ENCODE data around the gene CLIC3. TPM values are rescaled to one million over a fixed set of nuclear protein-coding genes. Genes with fewer than 3 reads are reported as not detected.

The CLIC3 gene
- total RNA-seq, 1 experiment from 2014 or later = not detected

GRCh38 chr9:136994888-136995230 is 1.5 kb downstream of the CLIC3 start:
- no peak for DNase-seq (ENCODE audit: low read depth, low spot score)

GRCh38 chr9:136994180-136994887 is 2.0 kb downstream of the CLIC3 start:
- no peak for DNase-seq (ENCODE audit: low read depth, low spot score)
- in situ Hi-C loops (cut with HindIII; ENCODE audit: low pct_unique_long_range_greater_than_20kb, low sequenced_read_pairs) = no loop called here

More at GRCh38 chr9:136994888-136995230, 1.5 kb downstream of the CLIC3 start:
- in situ Hi-C loops (cut with HindIII; ENCODE audit: low pct_unique_long_range_greater_than_20kb, low sequenced_read_pairs) = no loop called here

- no peak for DNase-seq (ENCODE audit: low read depth, low spot score)
- in situ Hi-C loops (cut with HindIII; ENCODE audit: low pct_unique_long_range_greater_than_20kb, low sequenced_read_pairs) = no loop called here
These were observed 3.5 kb downstream of the CLIC3 start for GRCh38 chr9:136992819-136993369.

GRCh38 chr9:136991993-136992818 is 4.2 kb downstream of the CLIC3 start, which contains the start of gene PAXX:
Gene PAXX, plus strand, starts transcription at chr9:136992422. Its CDS starts 22 bp downstream, at chr9:136992444.
- peak; percentile 90 for DNase-seq (ENCODE audit: low read depth, low spot score)
- in situ Hi-C loops (cut with HindIII; ENCODE audit: low pct_unique_long_range_greater_than_20kb, low sequenced_read_pairs) = no loop called here

GRCh38 chr9:136990242-136990911 is 6.0 kb downstream of the CLIC3 start:
- no peak for DNase-seq (ENCODE audit: low read depth, low spot score)

GRCh38 chr9:136988872-136989271 is 7.5 kb downstream of the CLIC3 start:
- in situ Hi-C loops (cut with HindIII; ENCODE audit: low pct_unique_long_range_greater_than_20kb, low sequenced_read_pairs) = no loop called here

More at GRCh38 chr9:136990242-136990911, 6.0 kb downstream of the CLIC3 start:
- in situ Hi-C loops (cut with HindIII; ENCODE audit: low pct_unique_long_range_greater_than_20kb, low sequenced_read_pairs) = no loop called here

GRCh38 chr9:136985853-136986252 is 10.5 kb downstream of the CLIC3 start:
- in situ Hi-C loops (cut with HindIII; ENCODE audit: low pct_unique_long_range_greater_than_20kb, low sequenced_read_pairs) = no loop called here
- DNase-seq (ENCODE audit: low read depth, low spot score) = no peak

More at GRCh38 chr9:136988872-136989271, 7.5 kb downstream of the CLIC3 start:
- DNase-seq (ENCODE audit: low read depth, low spot score) = no peak

- no peak for DNase-seq (ENCODE audit: low read depth, low spot score)
- in situ Hi-C loops (cut with HindIII; ENCODE audit: low pct_unique_long_range_greater_than_20kb, low sequenced_read_pairs) = no loop called here
These were observed 11.3 kb downstream of the CLIC3 start for GRCh38 chr9:136985027-136985602.

GRCh38 chr9:136984464-136985026 is 11.8 kb downstream of the CLIC3 start:
- in situ Hi-C loops (cut with HindIII; ENCODE audit: low pct_unique_long_range_greater_than_20kb, low sequenced_read_pairs) = no loop called here
- DNase-seq (ENCODE audit: low read depth, low spot score) = no peak

- in situ Hi-C loops (cut with HindIII; ENCODE audit: low pct_unique_long_range_greater_than_20kb, low sequenced_read_pairs) = no loop called here
- DNase-seq (ENCODE audit: low read depth, low spot score) = no peak
These were observed 12.6 kb downstream of the CLIC3 start for GRCh38 chr9:136983656-136984314.

GRCh38 chr9:136983167-136983566 is 13.2 kb downstream of the CLIC3 start:
- in situ Hi-C loops (cut with HindIII; ENCODE audit: low pct_unique_long_range_greater_than_20kb, low sequenced_read_pairs) = no loop called here

GRCh38 chr9:136982232-136983051 is 13.9 kb downstream of the CLIC3 start, which contains the start of gene LCNL1:
Gene LCNL1, plus strand, starts transcription at chr9:136982993. Its CDS starts 594 bp downstream, at chr9:136983587.
- in situ Hi-C loops (cut with HindIII; ENCODE audit: low pct_unique_long_range_greater_than_20kb, low sequenced_read_pairs) = no loop called here

More at GRCh38 chr9:136983167-136983566, 13.2 kb downstream of the CLIC3 start:
- no peak for DNase-seq (ENCODE audit: low read depth, low spot score)

GRCh38 chr9:136981588-136982231 is 14.7 kb downstream of the CLIC3 start:
- no peak for DNase-seq (ENCODE audit: low read depth, low spot score)
- in situ Hi-C loops (cut with HindIII; ENCODE audit: low pct_unique_long_range_greater_than_20kb, low sequenced_read_pairs) = no loop called here

More at GRCh38 chr9:136982232-136983051, 13.9 kb downstream of the CLIC3 start, which contains the start of gene LCNL1:
- DNase-seq (ENCODE audit: low read depth, low spot score) = no peak

- in situ Hi-C loops (cut with HindIII; ENCODE audit: low pct_unique_long_range_greater_than_20kb, low sequenced_read_pairs) = no loop called here
- no peak for DNase-seq (ENCODE audit: low read depth, low spot score)
These were observed 15.5 kb downstream of the CLIC3 start for GRCh38 chr9:136980669-136981478.
